Neural progenitor cell (in vitro differentiated cells): ENCODE data around the gene AHRR.

Experiments used
- CTCF ChIP-seq: fragments of 200-600 bp; sonication (generic); IDR thresholded peaks from 2 replicates; pipeline ENCODE4 v1.5.1; 2017; ENCODE audit warnings: antibody characterized with exemption, mild to moderate bottlenecking
- EZH2 ChIP-seq: fragments of 200-600 bp; sonication (generic); IDR thresholded peaks from 2 replicates; pipeline ENCODE4 v1.6.1; 2017; ENCODE audit warnings: antibody characterized with exemption, mild to moderate bottlenecking, moderate library complexity
- EZH2phosphoT487 ChIP-seq: fragments of 200-600 bp; sonication (generic); IDR thresholded peaks from 2 replicates; pipeline ENCODE4 v1.6.1; 2017; ENCODE audit warnings: antibody characterized with exemption

- TF ChIP-seq CTCF (no peak), EZH2 (no peak), EZH2phosphoT487 (no peak)
Observed at GRCh38 chr5:364497-364896, 43.0 kb downstream of the AHRR start.
